SK-N-DZ (cell line): ENCODE data around the gene ETS1.

Experiments used
- DNase-seq: peaks from one replicate; pipeline ENCODE4 v3.0.0-alpha.2; 2015; ENCODE audit warnings: low spot score

ETS1 gene

GRCh38 chr11:128570632-128571031 is 16.7 kb downstream of the ETS1 start:
- no peak for DNase-seq

GRCh38 chr11:128569291-128569690 is 18.1 kb downstream of the ETS1 start:
- DNase-seq = no peak

- no peak for DNase-seq
Measured at GRCh38 chr11:128568166-128568778, 19.1 kb downstream of the ETS1 start.

- no peak for DNase-seq
Measured at GRCh38 chr11:128567130-128567529, 20.2 kb downstream of the ETS1 start.

- no peak for DNase-seq
Measured at GRCh38 chr11:128565881-128566280, 21.5 kb downstream of the ETS1 start.

GRCh38 chr11:128564642-128565245 is 22.6 kb downstream of the ETS1 start:
- no peak for DNase-seq

GRCh38 chr11:128563942-128564641 is 23.3 kb downstream of the ETS1 start:
- no peak for DNase-seq

- DNase-seq = no peak
Measured at GRCh38 chr11:128563308-128563707, 24.1 kb downstream of the ETS1 start.

GRCh38 chr11:128559496-128560103 is 27.8 kb downstream of the ETS1 start:
- no peak for DNase-seq

GRCh38 chr11:128555606-128556005 is 31.8 kb downstream of the ETS1 start:
- no peak for DNase-seq

- DNase-seq = no peak
Measured at GRCh38 chr11:128553662-128554362, 33.5 kb downstream of the ETS1 start.

- no peak for DNase-seq
Measured at GRCh38 chr11:128552783-128553661, 34.3 kb downstream of the ETS1 start.

GRCh38 chr11:128551611-128552335 is 35.6 kb downstream of the ETS1 start:
- no peak for DNase-seq

- no peak for DNase-seq
Measured at GRCh38 chr11:128551058-128551457, 36.3 kb downstream of the ETS1 start.

GRCh38 chr11:128550261-128550821 is 37.0 kb downstream of the ETS1 start:
- DNase-seq = no peak

- DNase-seq = no peak
Measured at GRCh38 chr11:128549256-128549944, 38.0 kb downstream of the ETS1 start.

- no peak for DNase-seq
Measured at GRCh38 chr11:128548649-128549255, 38.6 kb downstream of the ETS1 start.

GRCh38 chr11:128547946-128548648 is 39.3 kb downstream of the ETS1 start:
- DNase-seq = no peak
